HEK293 (cell line): ENCODE data around the gene NFATC1.

Experiments
- CTCF ChIA-PET: fragments of 350-600 bp; formaldehyde crosslinking; extraction: SDS; loops from one replicate; lab custom pipeline; 2021; ENCODE audit warnings: antibody characterized with exemption; lab: Yijun Ruan, JAX
- POLR2A ChIA-PET: fragments of 300-600 bp; formaldehyde crosslinking; extraction: SDS; loops from one replicate; lab custom pipeline; 2020; ENCODE audit warnings: antibody characterized with exemption, inconsistent platforms; lab: Yijun Ruan, JAX
- H3K27ac ChIP-seq: fragments of 200-500 bp; sonication (Bioruptor generic); 2 replicates; pipeline ENCODE4 v1.5.1; 2014; ENCODE audit warnings: low read depth, low read length, control low read depth, inconsistent platforms; ENCODE audit errors: extremely low read depth
- H3K36me3 ChIP-seq, 2 experiments: fragments of 200-500 bp in 1 of 2; sonication (Bioruptor generic) in 1 of 2; 1 replicate in 1 of 2; 2 replicates in 1 of 2; pipeline ENCODE4 v1.5.1; 2014 to 2017; ENCODE audit warnings: inconsistent platforms in 2 of 2, low read length in 2 of 2; ENCODE audit not compliant: control insufficient read depth in 2 of 2, insufficient read depth in 1 of 2
- H3K4me1 ChIP-seq: fragments of 200-500 bp; sonication (Bioruptor generic); 2 replicates; pipeline ENCODE4 v1.5.1; 2014; ENCODE audit warnings: mild to moderate bottlenecking, low read length, inconsistent platforms; ENCODE audit not compliant: control insufficient read depth, insufficient read depth
- H3K4me3 ChIP-seq: 2 replicates; pipeline ENCODE4 v1.5.1; 2011; ENCODE audit warnings: low read depth, mild to moderate bottlenecking, control low read depth, low read length, moderate library complexity
- H3K9me3 ChIP-seq: fragments of 200-500 bp; sonication (Bioruptor generic); 2 replicates; pipeline ENCODE4 v1.5.1; 2014; ENCODE audit warnings: low read depth, low read length, inconsistent platforms; ENCODE audit not compliant: control insufficient read depth, insufficient read depth
- IKZF3 ChIP-seq: fragments of 450-650 bp; IDR thresholded peaks from 2 replicates; pipeline ENCODE4 v1.5.0; 2018; ENCODE audit warnings: missing biosample characterization, mild to moderate bottlenecking, missing genetic modification characterization, moderate library complexity
- KLF7 ChIP-seq: fragments of 450-650 bp; formaldehyde crosslinking; IDR thresholded peaks from 2 replicates; pipeline ENCODE4 v1.5.1; 2016; ENCODE audit warnings: missing biosample characterization, missing genetic modification characterization, borderline replicate concordance
- KLF9 ChIP-seq: fragments of 450-650 bp; formaldehyde crosslinking; IDR thresholded peaks from 2 replicates; pipeline ENCODE4 v1.5.1; 2016; ENCODE audit warnings: missing biosample characterization, missing genetic modification characterization, low read depth
- ZBTB1 ChIP-seq: fragments of 450-650 bp; formaldehyde crosslinking; IDR thresholded peaks from 2 replicates; pipeline ENCODE4 v1.5.1; 2016; ENCODE audit warnings: missing biosample characterization, missing genetic modification characterization
- ZBTB48 ChIP-seq: fragments of 450-650 bp; formaldehyde crosslinking; IDR thresholded peaks from 2 replicates; pipeline ENCODE4 v1.5.1; 2016; ENCODE audit warnings: missing biosample characterization, missing genetic modification characterization
- ZNF146 ChIP-seq: fragments of 450-650 bp; formaldehyde crosslinking; IDR thresholded peaks from 2 replicates; pipeline ENCODE4 v1.5.1; 2016; ENCODE audit warnings: missing biosample characterization, missing genetic modification characterization
- ZNF169 ChIP-seq: fragments of 450-650 bp; formaldehyde crosslinking; IDR thresholded peaks from 2 replicates; pipeline ENCODE4 v1.5.1; 2016; ENCODE audit warnings: missing biosample characterization, missing genetic modification characterization
- ZNF175 ChIP-seq: fragments of 450-650 bp; formaldehyde crosslinking; IDR thresholded peaks from 2 replicates; pipeline ENCODE4 v1.5.1; 2016; ENCODE audit warnings: missing biosample characterization, missing genetic modification characterization
- ZNF335 ChIP-seq: fragments of 450-650 bp; formaldehyde crosslinking; conservative IDR thresholded peaks from 2 replicates; pipeline ENCODE4 v1.5.1; 2016; ENCODE audit warnings: missing biosample characterization, missing genetic modification characterization
- ZNF423 ChIP-seq: fragments of 450-650 bp; formaldehyde crosslinking; IDR thresholded peaks from 2 replicates; pipeline ENCODE4 v1.5.1; 2016; ENCODE audit warnings: missing biosample characterization, missing genetic modification characterization
- ZNF544 ChIP-seq: fragments of 450-650 bp; formaldehyde crosslinking; IDR thresholded peaks from 2 replicates; pipeline ENCODE4 v1.5.0; 2017; ENCODE audit warnings: missing biosample characterization, missing genetic modification characterization
- ZNF560 ChIP-seq: fragments of 450-650 bp; formaldehyde crosslinking; IDR thresholded peaks from 2 replicates; pipeline ENCODE4 v1.5.1; 2017; ENCODE audit warnings: missing biosample characterization, missing genetic modification characterization, borderline replicate concordance
- ZNF600 ChIP-seq: fragments of 450-650 bp; formaldehyde crosslinking; IDR thresholded peaks from 2 replicates; pipeline ENCODE4 v1.5.1; 2016; ENCODE audit warnings: missing biosample characterization, missing genetic modification characterization
- ZNF785 ChIP-seq: fragments of 450-650 bp; formaldehyde crosslinking; IDR thresholded peaks from 2 replicates; pipeline ENCODE4 v1.5.1; 2016; ENCODE audit warnings: missing biosample characterization, missing genetic modification characterization
- ZSCAN23 ChIP-seq: fragments of 450-650 bp; formaldehyde crosslinking; IDR thresholded peaks from 2 replicates; pipeline ENCODE4 v1.5.1; 2016; ENCODE audit warnings: missing biosample characterization, missing genetic modification characterization
- ZXDB ChIP-seq: fragments of 450-650 bp; formaldehyde crosslinking; IDR thresholded peaks from 2 replicates; pipeline ENCODE4 v1.5.1; 2016; ENCODE audit warnings: missing biosample characterization, missing genetic modification characterization
- TF ChIP-seq, protein P1 (sequence below): fragments of 450-650 bp; formaldehyde crosslinking; IDR thresholded peaks from 2 replicates; pipeline ENCODE4 v1.5.1; 2016; ENCODE audit warnings: missing biosample characterization, missing genetic modification characterization
- TF ChIP-seq, protein P2 (sequence below): fragments of 450-650 bp; formaldehyde crosslinking; IDR thresholded peaks from 2 replicates; pipeline ENCODE4 v1.5.1; 2017; ENCODE audit warnings: missing biosample characterization, missing genetic modification characterization
- TF ChIP-seq, protein P3 (sequence below): fragments of 450-650 bp; formaldehyde crosslinking; IDR thresholded peaks from 2 replicates; pipeline ENCODE4 v1.5.1; 2016; ENCODE audit warnings: missing biosample characterization, missing genetic modification characterization
- TF ChIP-seq, protein P4 (sequence below): fragments of 450-650 bp; formaldehyde crosslinking; IDR thresholded peaks from 2 replicates; pipeline ENCODE4 v1.5.1; 2016; ENCODE audit warnings: missing biosample characterization, missing genetic modification characterization
- TF ChIP-seq, protein P5 (sequence below): fragments of 450-650 bp; formaldehyde crosslinking; IDR thresholded peaks from 2 replicates; pipeline ENCODE4 v1.5.1; 2016; ENCODE audit warnings: missing biosample characterization, missing genetic modification characterization
- TF ChIP-seq, protein P6 (sequence below): fragments of 450-650 bp; formaldehyde crosslinking; IDR thresholded peaks from 2 replicates; pipeline ENCODE4 v1.5.1; 2016; ENCODE audit warnings: missing biosample characterization, missing genetic modification characterization, borderline replicate concordance
- TF ChIP-seq, protein P7 (sequence below): fragments of 450-650 bp; formaldehyde crosslinking; IDR thresholded peaks from 2 replicates; pipeline ENCODE4 v1.5.1; 2017; ENCODE audit warnings: missing biosample characterization, missing genetic modification characterization

Gene NFATC1

DNA sequence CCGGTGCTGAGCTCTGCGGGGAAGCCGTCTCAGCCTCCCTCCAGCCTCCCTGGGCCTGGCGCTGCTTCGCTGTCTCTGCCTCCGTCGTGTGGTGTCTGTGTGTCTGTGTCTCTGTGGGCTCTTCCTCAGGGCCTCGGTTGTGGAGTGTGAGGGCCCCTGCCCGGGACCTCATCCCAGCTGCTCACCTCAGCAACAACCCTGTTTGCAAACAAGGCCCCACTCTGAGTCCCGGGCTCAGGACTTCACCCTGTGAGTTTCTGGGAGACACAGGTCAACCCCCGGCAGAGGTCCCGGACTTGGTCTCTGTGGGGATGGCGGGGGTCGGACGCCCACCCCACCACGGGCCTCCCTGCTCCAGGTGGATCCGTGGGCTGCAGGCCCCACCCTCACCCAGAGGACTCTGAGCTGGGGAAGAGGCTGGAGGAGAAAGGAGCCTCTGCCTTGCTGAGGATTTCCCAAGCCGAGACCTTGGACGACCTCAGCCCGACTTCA is 156.5 kb downstream of the NFATC1 start (continued):
- no peak for TF ChIP-seq ZNF335
- TF ChIP-seq ZNF785 (tag by site-specific recombination) = no peak
- no peak for TF ChIP-seq KLF7 (tag by site-specific recombination)
- no peak for TF ChIP-seq ZSCAN23 (tag by site-specific recombination)
- no peak for TF ChIP-seq ZNF544 (tag by site-specific recombination)
- TF ChIP-seq KLF9 (tag by site-specific recombination) = no peak

DNA sequence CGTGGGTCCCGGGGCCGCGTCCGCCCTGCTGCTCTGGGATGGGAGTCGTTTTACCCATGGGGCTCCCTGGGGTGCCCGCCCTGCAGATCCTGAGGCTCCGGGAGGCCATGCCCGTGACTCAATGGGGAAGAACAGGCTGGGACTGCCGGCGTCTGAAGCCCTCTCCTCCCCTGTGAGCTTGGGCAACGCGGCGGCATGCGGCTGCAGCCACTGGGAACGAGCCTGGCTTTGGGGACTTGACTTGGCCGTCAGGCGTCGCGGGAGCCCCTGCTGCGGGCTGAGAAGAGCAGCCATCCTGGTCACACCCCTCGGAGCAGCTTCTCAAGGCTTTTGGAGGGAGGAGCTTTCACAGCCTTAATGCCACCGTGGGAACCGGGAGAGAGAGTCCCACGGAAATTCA is 157.0 kb downstream of the NFATC1 start:
- Histone ChIP-seq H3K9me3 (no peaks in the 10 kb centered on the region), H3K4me3 (no peak overlapping the region), H3K27ac (no peak overlapping the region), H3K36me3 (no peaks in the 10 kb centered on the region), H3K4me1 (no peaks in the 10 kb centered on the region)
- ChIA-PET CTCF (no interaction called here), POLR2A (interaction anchor here (0.5 kb wide), 1 partner anchor 118 kb away, joined by 4 read pairs; no protein-coding TSS in a partner anchor)
- TF ChIP-seq ZXDB (tag by site-specific recombination) = no peak
- no peak for TF ChIP-seq ZNF560 (tag by site-specific recombination)
- no peak for TF ChIP-seq ZNF146
- TF ChIP-seq, protein P1, sequence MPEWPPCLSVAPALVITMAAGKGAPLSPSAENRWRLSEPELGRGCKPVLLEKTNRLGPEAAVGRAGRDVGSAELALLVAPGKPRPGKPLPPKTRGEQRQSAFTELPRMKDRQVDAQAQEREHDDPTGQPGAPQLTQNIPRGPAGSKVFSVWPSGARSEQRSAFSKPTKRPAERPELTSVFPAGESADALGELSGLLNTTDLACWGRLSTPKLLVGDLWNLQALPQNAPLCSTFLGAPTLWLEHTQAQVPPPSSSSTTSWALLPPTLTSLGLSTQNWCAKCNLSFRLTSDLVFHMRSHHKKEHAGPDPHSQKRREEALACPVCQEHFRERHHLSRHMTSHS (tag by site-specific recombination) = no peak
- TF ChIP-seq ZBTB1 = no peak

DNA sequence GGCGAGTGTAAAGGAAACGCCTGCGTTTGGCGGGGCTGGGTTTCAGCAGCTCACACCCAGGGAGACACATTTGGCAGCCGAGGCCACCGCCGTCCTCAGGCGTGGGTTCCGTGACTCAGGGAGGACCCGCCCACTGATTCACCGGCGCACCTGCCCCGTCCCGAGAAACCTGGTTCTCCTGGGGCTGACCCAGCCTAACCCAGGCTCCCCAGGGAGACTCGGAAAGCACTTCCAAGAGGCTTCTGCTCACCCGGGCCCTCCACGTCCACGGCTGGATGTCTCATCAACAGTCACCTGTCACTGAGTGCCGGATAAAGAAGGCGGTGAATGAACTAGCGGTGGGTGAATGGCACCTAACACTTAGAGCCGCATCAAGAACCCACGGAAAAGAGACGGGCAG is 157.4 kb downstream of the NFATC1 start:
- CTCF ChIA-PET = no interaction called here
- TF ChIP-seq, protein P2, sequence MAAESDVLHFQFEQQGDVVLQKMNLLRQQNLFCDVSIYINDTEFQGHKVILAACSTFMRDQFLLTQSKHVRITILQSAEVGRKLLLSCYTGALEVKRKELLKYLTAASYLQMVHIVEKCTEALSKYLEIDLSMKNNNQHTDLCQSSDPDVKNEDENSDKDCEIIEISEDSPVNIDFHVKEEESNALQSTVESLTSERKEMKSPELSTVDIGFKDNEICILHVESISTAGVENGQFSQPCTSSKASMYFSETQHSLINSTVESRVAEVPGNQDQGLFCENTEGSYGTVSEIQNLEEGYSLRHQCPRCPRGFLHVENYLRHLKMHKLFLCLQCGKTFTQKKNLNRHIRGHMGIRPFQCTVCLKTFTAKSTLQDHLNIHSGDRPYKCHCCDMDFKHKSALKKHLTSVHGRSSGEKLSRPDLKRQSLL (tag by site-specific recombination) = no peak
- TF ChIP-seq ZNF423 (tag by site-specific recombination) (no peak), ZNF175 (tag by site-specific recombination) (no peak), ZBTB48 (tag by site-specific recombination) (no peak), ZNF169 (tag by site-specific recombination) (no peak), ZNF600 (tag by site-specific recombination) (no peak), IKZF3 (no peak)
- TF ChIP-seq, protein P3, sequence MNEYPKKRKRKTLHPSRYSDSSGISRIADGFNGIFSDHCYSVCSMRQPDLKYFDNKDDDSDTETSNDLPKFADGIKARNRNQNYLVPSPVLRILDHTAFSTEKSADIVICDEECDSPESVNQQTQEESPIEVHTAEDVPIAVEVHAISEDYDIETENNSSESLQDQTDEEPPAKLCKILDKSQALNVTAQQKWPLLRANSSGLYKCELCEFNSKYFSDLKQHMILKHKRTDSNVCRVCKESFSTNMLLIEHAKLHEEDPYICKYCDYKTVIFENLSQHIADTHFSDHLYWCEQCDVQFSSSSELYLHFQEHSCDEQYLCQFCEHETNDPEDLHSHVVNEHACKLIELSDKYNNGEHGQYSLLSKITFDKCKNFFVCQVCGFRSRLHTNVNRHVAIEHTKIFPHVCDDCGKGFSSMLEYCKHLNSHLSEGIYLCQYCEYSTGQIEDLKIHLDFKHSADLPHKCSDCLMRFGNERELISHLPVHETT (tag by site-specific recombination) = no peak
- TF ChIP-seq, protein P4, sequence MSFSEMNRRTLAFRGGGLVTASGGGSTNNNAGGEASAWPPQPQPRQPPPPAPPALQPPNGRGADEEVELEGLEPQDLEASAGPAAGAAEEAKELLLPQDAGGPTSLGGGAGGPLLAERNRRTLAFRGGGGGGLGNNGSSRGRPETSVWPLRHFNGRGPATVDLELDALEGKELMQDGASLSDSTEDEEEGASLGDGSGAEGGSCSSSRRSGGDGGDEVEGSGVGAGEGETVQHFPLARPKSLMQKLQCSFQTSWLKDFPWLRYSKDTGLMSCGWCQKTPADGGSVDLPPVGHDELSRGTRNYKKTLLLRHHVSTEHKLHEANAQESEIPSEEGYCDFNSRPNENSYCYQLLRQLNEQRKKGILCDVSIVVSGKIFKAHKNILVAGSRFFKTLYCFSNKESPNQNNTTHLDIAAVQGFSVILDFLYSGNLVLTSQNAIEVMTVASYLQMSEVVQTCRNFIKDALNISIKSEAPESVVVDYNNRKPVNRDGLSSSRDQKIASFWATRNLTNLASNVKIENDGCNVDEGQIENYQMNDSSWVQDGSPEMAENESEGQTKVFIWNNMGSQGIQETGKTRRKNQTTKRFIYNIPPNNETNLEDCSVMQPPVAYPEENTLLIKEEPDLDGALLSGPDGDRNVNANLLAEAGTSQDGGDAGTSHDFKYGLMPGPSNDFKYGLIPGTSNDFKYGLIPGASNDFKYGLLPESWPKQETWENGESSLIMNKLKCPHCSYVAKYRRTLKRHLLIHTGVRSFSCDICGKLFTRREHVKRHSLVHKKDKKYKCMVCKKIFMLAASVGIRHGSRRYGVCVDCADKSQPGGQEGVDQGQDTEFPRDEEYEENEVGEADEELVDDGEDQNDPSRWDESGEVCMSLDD (tag by site-specific recombination) = no peak
- TF ChIP-seq, protein P5, sequence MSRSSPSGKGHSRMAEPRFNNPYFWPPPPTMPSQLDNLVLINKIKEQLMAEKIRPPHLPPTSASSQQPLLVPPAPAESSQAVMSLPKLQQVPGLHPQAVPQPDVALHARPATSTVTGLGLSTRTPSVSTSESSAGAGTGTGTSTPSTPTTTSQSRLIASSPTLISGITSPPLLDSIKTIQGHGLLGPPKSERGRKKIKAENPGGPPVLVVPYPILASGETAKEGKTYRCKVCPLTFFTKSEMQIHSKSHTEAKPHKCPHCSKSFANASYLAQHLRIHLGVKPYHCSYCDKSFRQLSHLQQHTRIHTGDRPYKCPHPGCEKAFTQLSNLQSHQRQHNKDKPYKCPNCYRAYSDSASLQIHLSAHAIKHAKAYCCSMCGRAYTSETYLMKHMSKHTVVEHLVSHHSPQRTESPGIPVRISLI = no peak
- TF ChIP-seq, protein P6, sequence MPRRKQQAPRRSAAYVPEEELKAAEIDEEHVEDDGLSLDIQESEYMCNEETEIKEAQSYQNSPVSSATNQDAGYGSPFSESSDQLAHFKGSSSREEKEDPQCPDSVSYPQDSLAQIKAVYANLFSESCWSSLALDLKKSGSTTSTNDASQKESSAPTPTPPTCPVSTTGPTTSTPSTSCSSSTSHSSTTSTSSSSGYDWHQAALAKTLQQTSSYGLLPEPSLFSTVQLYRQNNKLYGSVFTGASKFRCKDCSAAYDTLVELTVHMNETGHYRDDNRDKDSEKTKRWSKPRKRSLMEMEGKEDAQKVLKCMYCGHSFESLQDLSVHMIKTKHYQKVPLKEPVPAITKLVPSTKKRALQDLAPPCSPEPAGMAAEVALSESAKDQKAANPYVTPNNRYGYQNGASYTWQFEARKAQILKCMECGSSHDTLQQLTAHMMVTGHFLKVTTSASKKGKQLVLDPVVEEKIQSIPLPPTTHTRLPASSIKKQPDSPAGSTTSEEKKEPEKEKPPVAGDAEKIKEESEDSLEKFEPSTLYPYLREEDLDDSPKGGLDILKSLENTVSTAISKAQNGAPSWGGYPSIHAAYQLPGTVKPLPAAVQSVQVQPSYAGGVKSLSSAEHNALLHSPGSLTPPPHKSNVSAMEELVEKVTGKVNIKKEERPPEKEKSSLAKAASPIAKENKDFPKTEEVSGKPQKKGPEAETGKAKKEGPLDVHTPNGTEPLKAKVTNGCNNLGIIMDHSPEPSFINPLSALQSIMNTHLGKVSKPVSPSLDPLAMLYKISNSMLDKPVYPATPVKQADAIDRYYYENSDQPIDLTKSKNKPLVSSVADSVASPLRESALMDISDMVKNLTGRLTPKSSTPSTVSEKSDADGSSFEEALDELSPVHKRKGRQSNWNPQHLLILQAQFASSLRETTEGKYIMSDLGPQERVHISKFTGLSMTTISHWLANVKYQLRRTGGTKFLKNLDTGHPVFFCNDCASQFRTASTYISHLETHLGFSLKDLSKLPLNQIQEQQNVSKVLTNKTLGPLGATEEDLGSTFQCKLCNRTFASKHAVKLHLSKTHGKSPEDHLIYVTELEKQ (tag by site-specific recombination) = no peak
- TF ChIP-seq, protein P7, sequence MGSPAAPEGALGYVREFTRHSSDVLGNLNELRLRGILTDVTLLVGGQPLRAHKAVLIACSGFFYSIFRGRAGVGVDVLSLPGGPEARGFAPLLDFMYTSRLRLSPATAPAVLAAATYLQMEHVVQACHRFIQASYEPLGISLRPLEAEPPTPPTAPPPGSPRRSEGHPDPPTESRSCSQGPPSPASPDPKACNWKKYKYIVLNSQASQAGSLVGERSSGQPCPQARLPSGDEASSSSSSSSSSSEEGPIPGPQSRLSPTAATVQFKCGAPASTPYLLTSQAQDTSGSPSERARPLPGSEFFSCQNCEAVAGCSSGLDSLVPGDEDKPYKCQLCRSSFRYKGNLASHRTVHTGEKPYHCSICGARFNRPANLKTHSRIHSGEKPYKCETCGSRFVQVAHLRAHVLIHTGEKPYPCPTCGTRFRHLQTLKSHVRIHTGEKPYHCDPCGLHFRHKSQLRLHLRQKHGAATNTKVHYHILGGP (tag by site-specific recombination) = no peak

More for the DNA sequence above, 157.4 kb downstream of the NFATC1 start:
- POLR2A ChIA-PET = no interaction called here
- Histone ChIP-seq H3K27ac (no peak overlapping the region), H3K4me1 (no peaks in the 10 kb centered on the region), H3K9me3 (no peaks in the 10 kb centered on the region), H3K4me3 (no peak overlapping the region), H3K36me3 (no peaks in the 10 kb centered on the region)
